OCI-LY1 (cell line): ENCODE data around the gene NLRP9.
A peak's percentile ranks its signal among the peaks of the same experiment; 100 is the strongest.

Experiments used
- H2AFZ ChIP-seq: fragments of 200-600 bp; sonication (generic), shearing (Covaris generic); 2 replicates; pipeline ENCODE4 v1.6.0; 2014; ENCODE audit warnings: antibody characterized with exemption, mild to moderate bottlenecking, low read length
- H3F3A ChIP-seq: fragments of 200-600 bp; sonication (generic), shearing (Covaris generic); 2 replicates; pipeline ENCODE4 v1.6.0; 2014; ENCODE audit warnings: mild to moderate bottlenecking, antibody characterized with exemption, low read length, moderate library complexity; ENCODE audit not compliant: insufficient read depth
- H3K27ac ChIP-seq: fragments of 200-600 bp; sonication (generic); 2 replicates; pipeline ENCODE4 v1.5.1; 2014; ENCODE audit warnings: low read length, mixed run types, mild to moderate bottlenecking, low read depth; ENCODE audit not compliant: poor library complexity, severe bottlenecking
- H3K27me3 ChIP-seq: fragments of 200-600 bp; sonication (generic); 2 replicates; pipeline ENCODE4 v1.6.0; 2014; ENCODE audit warnings: antibody characterized with exemption, mild to moderate bottlenecking, low read length, moderate library complexity; ENCODE audit not compliant: insufficient read depth
- H3K36me3 ChIP-seq: fragments of 200-600 bp; sonication (generic); 2 replicates; pipeline ENCODE4 v1.6.1; 2014; ENCODE audit warnings: mild to moderate bottlenecking, antibody characterized with exemption, low read length, moderate library complexity, mixed read lengths; ENCODE audit not compliant: insufficient read depth
- H3K4me1 ChIP-seq: fragments of 200-600 bp; sonication (generic); 2 replicates; pipeline ENCODE4 v1.5.1; 2014; ENCODE audit warnings: mild to moderate bottlenecking, low read length, moderate library complexity; ENCODE audit not compliant: insufficient read depth, severe bottlenecking
- H3K4me2 ChIP-seq: fragments of 200-600 bp; sonication (generic), shearing (Covaris generic); 2 replicates; pipeline ENCODE4 v1.6.1; 2014; ENCODE audit warnings: low read length
- H3K4me3 ChIP-seq: fragments of 200-600 bp; sonication (generic); 2 replicates; pipeline ENCODE4 v1.5.1; 2014; ENCODE audit warnings: low read length, low read depth, mild to moderate bottlenecking, mixed read lengths; ENCODE audit not compliant: poor library complexity, severe bottlenecking
- H3K79me2 ChIP-seq: fragments of 200-600 bp; shearing (Covaris generic); 2 replicates; pipeline ENCODE4 v1.6.1; 2016; ENCODE audit warnings: mixed run types, low read length, mixed read lengths; ENCODE audit not compliant: insufficient read depth
- H3K9ac ChIP-seq: fragments of 200-600 bp; sonication (generic), shearing (Covaris generic); 2 replicates; pipeline ENCODE4 v1.6.1; 2014; ENCODE audit warnings: mild to moderate bottlenecking, low read length, mixed read lengths
- H3K9me2 ChIP-seq: fragments of 200-600 bp; sonication (generic), shearing (Covaris generic); 2 replicates; pipeline ENCODE4 v1.6.1; 2014; ENCODE audit warnings: low read depth, mild to moderate bottlenecking, low read length, mixed read lengths
- H3K9me3 ChIP-seq: fragments of 200-600 bp; shearing (Covaris generic); 2 replicates; pipeline ENCODE4 v1.6.1; 2014; ENCODE audit warnings: low read length, mixed read lengths
- H4K20me1 ChIP-seq: fragments of 200-600 bp; sonication (generic), shearing (Covaris generic); 2 replicates; pipeline ENCODE4 v1.6.0; 2016; ENCODE audit warnings: mild to moderate bottlenecking, low read length; ENCODE audit not compliant: insufficient read depth
- CTCF ChIP-seq: fragments of 200-600 bp; sonication (generic), shearing (Covaris generic); IDR thresholded peaks from 2 replicates; pipeline ENCODE4 v1.5.1; 2017; ENCODE audit warnings: mild to moderate bottlenecking, antibody characterized with exemption, low read length, moderate library complexity, mixed read lengths
- EZH2 ChIP-seq: fragments of 200-600 bp; sonication (generic), shearing (Covaris generic); IDR thresholded peaks from 2 replicates; pipeline ENCODE4 v1.8.0; 2017; ENCODE audit warnings: borderline replicate concordance, mixed run types, mild to moderate bottlenecking, antibody characterized with exemption, low read length, moderate library complexity, mixed read lengths

Gene NLRP9

GRCh38 chr19:55673465-55673864 is 64.7 kb downstream of the NLRP9 start:
- H3K9me3 ChIP-seq, result no peaks in the 10 kb centered on the region
- TF ChIP-seq EZH2, result no peak
- TF ChIP-seq CTCF, result no peak
- no peaks in the 10 kb centered on the region for H3K27me3 ChIP-seq
- H3K9ac ChIP-seq, result no peak overlapping the region; the same call in 1 of the 2 replicates
- no peaks in the 10 kb centered on the region for H4K20me1 ChIP-seq
- H3K9me2 ChIP-seq, result no peaks in the 10 kb centered on the region
- H3K4me3 ChIP-seq, result no peak overlapping the region
- peaks cover 53% of the 10 kb centered on the region for H3K4me1 ChIP-seq
- H3K79me2 ChIP-seq, result peaks cover 24% of the 10 kb centered on the region
- H2AFZ ChIP-seq, result no peak overlapping the region
- peak overlapping the region; percentile 1; the same call in 1 of the 2 replicates for H3K4me2 ChIP-seq
- peaks cover 55% of the 10 kb centered on the region for H3K36me3 ChIP-seq
- peak overlapping the region; percentile 51 for H3K27ac ChIP-seq
- H3F3A ChIP-seq, result no peaks in the 10 kb centered on the region; the same call in 1 of the 2 replicates

GRCh38 chr19:55672418-55672817 is 65.8 kb downstream of the NLRP9 start:
- no peaks in the 10 kb centered on the region for H4K20me1 ChIP-seq
- H3K9me3 ChIP-seq, result no peaks in the 10 kb centered on the region
- H3K4me1 ChIP-seq, result peaks cover 43% of the 10 kb centered on the region
- TF ChIP-seq CTCF, result no peak
- TF ChIP-seq EZH2, result no peak
- peaks cover 64% of the 10 kb centered on the region for H3K36me3 ChIP-seq
- H3F3A ChIP-seq, result no peaks in the 10 kb centered on the region; the same call in 1 of the 2 replicates
- H3K27ac ChIP-seq, result no peak overlapping the region
- H3K9ac ChIP-seq, result no peak overlapping the region
- H3K4me2 ChIP-seq, result no peak overlapping the region
- no peak overlapping the region for H3K4me3 ChIP-seq
- H3K27me3 ChIP-seq, result no peaks in the 10 kb centered on the region
- no peaks in the 10 kb centered on the region for H3K9me2 ChIP-seq
- peaks cover 20% of the 10 kb centered on the region for H3K79me2 ChIP-seq
- H2AFZ ChIP-seq, result no peak overlapping the region

GRCh38 chr19:55671054-55671378 is 67.2 kb downstream of the NLRP9 start:
- Histone ChIP-seq H3K27me3 (no peaks in the 10 kb centered on the region), H3K36me3 (peaks cover 78% of the 10 kb centered on the region), H3K79me2 (peaks cover 7% of the 10 kb centered on the region), H2AFZ (no peak overlapping the region), H3K4me3 (no peak overlapping the region), H3K27ac (no peak overlapping the region), H3K9me3 (no peaks in the 10 kb centered on the region), H3K9me2 (no peaks in the 10 kb centered on the region), H3F3A (no peaks in the 10 kb centered on the region; the same call in 1 of the 2 replicates), H3K4me1 (peaks cover 29% of the 10 kb centered on the region), H3K9ac (no peak overlapping the region), H3K4me2 (no peak overlapping the region), H4K20me1 (no peaks in the 10 kb centered on the region)
- TF ChIP-seq EZH2, result no peak
- no peak for TF ChIP-seq CTCF
